RKO (cell line): ENCODE results near the gene SMPD4.
"Not testable (repeated sequence)": the region's sequence is repeated elsewhere in the genome, so short reads cannot be mapped to it uniquely, and the experiment has no call there.

Source experiments
- DNase-seq: peaks from one replicate; pipeline ENCODE4 v3.0.0-alpha.2; 2016; ENCODE audit warnings: low spot score

The SMPD4 gene

DNA sequence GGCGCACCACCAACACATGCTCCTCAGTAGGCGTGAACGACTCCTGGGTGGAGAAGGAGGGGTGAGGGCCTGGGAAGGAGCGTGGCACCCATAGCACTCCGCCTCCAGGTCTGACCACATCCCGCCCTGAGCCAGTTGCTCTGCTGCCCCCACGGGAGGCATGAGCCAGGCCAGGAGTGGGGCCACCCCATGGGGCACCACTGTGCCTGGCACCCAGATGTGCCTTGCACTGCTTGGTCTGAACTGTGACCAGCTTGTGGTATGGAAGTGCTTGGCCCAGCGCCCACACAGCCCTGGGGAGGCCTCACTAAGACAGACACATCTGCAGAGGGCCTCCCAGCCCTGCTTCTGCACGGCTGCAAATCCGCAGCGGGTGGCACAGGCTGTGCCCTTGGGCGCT, 24.0 kb downstream of the SMPD4 start:
- not testable (repeated sequence) for DNase-seq

GRCh38 chr2:130156624-130157004, 24.8 kb downstream of the SMPD4 start:
- no peak for DNase-seq

DNA sequence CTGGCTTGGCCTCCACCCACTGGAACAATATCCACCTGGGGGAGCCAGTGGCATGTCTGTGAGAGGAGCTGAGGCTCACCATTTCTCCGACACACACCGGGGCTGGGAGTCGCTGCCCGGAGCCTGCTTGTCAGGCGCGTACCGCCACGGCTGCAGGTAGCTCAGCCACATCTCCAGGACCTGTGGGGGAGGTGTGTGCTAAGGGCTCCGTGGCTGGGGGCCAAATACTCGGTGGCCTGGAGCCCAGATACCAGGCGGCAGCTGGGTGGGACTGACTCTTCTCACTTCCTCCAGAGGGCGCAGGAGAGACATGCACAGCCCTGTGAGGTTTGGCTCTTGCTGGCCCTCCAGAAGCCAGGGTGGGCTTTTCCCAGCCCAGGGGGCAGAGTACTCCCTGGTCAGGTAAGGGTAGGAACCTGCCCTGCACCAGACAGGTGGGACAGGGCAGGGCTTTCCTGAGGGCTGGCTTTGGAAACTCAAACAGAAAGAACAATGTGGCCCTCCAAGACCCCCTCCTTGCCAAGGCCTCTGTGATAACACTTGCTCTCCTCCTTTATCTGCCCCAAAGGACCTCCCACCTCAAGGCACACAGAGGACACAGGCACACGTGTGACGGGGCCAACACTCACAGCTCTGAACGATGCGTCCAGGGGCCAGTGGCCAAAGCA, 25.3 kb downstream of the SMPD4 start:
- peak; percentile 42 for DNase-seq

DNA sequence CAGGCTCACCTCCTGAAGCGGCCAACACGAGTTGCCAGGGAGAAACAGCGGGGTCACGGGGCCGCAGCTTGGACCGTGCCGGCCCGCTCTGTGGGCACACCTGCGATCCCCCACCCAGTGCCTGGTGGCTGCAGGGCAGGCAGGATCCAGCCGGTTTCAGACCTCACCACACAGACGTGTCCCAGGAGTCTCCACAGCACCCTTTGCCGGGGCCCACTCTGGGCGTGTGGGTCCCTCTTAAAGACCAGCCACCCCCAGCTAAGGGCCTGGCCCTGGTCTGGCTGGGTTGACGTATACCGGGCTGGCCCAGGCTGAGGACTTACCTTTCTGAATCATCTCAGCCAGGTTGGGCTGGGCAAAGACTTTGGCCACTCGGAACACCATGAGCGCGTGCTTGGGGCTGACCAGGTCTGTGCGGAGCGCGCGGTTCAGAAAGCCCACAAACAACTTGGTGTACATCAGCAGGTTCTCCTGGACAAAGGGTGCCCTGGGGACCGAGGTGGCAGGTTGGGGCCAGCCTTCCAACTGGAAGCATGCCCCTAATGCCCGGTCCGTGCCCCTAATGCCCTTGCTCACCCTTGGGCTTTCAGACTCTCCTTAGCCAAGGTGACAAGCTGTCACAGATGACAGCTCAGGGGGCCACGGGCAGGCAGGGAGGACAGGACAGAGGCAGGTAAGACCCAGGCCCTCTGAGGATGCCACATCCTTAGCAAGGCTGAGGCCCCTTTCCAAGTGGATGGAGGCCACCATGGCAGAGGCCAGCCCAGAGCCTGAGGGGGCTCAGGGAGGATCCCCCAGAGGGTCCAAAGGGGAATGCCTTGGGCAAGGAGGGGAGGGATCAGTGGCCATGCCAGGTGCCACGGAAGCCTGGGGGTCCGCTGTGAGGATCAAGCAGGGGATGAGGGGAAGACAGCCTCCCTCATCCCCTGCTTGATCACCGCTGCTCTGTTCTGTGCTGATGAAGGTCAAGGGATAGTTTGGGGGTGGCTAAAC, 26.3 kb downstream of the SMPD4 start:
- DNase-seq, result no peak

GRCh38 chr2:130154423-130154770, 27.0 kb downstream of the SMPD4 start:
- DNase-seq, result not testable (repeated sequence)

DNA sequence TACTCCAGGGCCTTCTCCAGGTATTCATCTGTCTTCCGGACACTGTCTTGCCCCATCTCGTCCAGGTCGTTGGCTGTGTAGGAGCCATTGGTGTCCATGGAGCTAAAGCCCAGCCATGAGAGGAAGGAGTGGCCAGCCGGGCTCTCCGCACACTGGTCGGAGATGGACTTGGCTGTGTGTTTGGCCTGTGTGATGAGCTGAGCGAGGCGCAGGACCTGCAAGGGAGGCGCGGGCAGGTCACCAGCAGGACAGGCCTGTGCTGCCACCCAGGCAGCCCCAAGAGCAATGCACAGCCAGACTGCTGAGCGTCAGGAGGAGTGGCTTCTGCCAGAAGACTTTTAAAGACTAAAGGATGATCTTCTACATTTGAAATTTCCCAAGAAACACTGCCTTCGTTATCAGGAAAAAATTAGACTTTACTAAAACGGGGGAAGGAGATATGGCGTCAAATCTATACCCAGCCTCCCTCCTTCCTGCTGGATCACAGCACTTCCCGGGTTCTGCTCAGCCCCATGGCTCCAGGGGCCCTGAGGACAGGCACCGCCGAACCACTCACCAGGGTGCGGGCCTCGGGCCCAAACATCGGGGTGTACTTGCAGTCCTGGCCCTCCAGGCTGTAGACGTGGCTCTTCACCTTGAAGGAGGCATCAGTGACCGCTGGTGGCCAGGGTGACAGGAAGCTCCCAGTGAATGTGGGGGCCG, 27.5 kb downstream of the SMPD4 start:
- DNase-seq, result not testable (repeated sequence)

- no peak for DNase-seq
Measured at GRCh38 chr2:130152816-130153595, 28.4 kb downstream of the SMPD4 start.

DNA sequence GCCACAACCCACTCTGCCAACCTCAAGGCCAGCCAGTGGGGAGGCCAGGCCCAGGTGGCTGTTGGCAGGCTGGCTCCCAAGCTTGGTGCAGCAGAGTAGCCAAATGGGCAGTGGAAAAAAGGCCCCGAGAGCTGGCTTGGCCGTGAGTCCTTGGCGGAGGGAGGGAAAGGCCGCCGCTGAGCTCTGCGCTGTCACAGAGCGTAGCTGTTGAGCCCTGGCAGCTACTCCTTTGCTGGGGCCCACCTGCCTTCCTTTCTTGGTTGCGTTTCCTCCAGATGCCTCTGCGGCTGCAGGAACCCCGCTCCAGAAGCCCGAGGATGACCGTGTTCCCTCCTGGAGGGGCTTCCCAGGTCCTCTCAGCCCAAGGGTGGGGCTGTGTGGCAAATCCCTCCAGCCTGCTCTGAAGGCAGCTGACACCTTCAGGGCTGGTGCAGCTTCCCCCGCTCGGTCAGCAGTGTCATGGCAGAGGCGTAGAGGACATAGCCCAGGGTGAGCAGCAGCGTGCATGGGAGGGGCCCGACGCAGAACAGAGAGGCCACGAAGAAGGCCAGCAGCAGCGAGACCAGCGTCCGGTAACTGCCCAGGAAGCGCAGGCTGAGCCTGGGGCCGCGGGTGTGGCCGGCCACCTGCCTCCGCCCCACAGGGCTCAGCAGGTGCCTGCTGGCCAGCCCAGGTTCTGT, 29.1 kb downstream of the SMPD4 start:
- not testable (repeated sequence) for DNase-seq

DNA sequence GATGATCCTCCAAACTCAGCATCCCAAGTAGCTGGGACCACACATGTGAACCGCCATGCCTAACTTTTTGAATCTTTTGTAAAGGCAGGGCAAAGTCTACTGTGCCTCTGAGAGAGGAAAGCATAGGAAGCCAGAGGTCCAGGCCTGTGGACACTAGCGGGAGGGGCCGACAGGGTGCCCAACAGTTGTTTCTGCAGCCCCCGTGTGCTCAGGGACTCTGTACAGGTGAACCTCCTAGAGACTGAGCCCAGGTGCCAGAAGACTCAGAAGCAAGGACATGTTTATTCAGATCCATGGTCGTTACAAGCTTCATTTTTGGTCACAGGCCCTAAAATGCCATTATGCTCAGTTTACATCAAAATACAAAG, 30.3 kb downstream of the SMPD4 start:
- DNase-seq, result not testable (repeated sequence)

- DNase-seq, result no peak
Measured at GRCh38 chr2:130150181-130151144, 30.9 kb downstream of the SMPD4 start.

DNA sequence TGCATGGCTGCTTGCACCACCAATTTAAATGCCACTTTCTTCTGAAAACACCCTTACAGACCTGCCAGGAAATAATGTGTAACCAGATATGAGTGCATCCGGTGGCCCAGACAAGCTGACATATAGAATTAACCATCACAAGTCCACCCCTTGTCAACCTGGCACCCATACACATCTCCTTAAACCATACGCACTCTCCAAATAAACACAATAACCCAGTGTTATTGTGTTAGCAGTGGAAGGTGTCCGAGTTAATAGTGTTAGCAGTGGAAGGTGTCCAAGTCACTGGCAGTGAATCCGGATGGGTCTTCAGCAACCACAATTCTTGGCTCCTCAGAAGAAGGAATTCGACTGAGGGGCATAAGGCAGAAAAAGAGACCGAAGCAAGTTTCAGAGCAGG, 32.9 kb downstream of the SMPD4 start:
- not testable (repeated sequence) for DNase-seq

- DNase-seq, result peak; percentile 39
Measured at GRCh38 chr2:130145006-130145414, 36.4 kb downstream of the SMPD4 start, which contains the start of gene CCDC74B. Gene CCDC74B, minus strand, starts transcription at chr2:130145112. Its CDS starts 116 bp downstream, at chr2:130144996.

DNA sequence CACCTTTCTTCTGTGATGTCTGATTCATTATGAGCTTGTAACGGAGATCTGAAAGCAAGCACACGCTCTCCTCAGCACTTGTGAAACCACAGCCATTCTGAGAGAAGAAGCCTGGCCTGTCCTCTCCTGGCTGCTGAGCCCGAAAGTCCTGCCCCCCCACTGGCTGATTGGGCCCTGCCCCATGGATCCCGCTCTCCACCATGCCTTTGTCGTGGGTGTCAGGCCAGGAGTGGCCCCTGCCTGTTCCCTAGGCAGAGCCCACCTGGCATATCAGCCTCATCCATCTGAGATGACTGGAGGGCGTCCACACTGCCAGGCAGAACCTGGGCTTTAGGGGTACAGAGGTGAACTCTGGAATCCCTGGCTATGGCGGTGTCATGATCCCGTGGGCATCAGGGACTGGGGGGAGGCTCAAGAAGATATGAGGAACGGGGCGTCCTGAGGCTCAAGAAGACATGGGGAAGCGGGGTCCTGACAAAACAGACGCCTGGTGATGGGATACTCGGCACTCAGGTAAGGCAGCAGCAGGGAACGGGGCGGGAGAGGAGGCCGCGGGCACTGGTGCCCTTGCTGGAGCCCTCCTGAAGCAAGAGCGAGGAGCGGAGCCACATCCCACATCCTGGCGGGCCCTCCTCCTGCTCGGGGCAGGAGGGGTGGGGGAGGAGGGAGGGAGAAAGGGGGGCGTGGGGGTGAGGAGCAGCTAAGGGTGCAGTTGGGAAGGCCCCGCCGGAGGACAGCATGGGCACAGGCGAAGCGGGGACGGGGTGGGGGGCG, 37.9 kb downstream of the SMPD4 start:
- DNase-seq, result not testable (repeated sequence)

- not testable (repeated sequence) for DNase-seq
Measured at GRCh38 chr2:130142396-130143265, 38.8 kb downstream of the SMPD4 start.

DNA sequence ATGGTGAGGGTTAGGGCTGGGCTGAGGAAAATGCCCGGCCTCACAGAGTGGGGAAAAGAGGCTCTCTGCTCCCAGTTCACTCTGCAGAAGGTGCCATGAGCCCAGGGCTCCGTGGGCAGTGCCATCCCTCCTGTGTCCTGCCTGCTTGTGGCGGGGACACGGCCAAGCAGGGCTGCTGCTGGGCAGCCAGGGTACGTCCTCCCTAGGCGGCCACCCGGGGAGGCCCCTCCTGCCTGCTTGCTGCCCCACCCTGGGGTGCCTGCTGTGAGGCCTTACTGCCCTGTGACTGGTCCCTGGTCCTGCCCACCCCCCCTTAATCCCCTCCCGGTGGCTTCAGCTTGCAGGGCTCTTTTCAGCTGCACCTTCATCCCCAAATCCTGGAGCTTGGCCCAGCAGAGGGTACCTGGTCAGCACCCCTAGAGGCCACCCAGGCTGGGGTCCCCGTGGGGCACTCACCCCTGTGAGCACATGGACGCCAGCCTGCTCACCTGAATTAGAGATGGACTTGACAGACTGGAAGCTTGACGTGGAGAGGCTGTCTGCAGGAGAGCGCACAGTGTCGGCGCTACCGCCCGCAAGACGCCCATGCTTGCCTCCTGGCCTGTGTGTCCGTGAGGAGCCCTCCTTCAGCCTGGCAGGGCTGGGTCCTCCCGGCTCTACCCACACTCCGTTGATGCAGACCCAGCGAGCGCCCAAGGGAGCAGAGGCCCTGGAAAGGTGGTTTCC, 39.6 kb downstream of the SMPD4 start:
- DNase-seq, result not testable (repeated sequence)

- not testable (repeated sequence) for DNase-seq
Measured at GRCh38 chr2:130141002-130141401, 40.4 kb downstream of the SMPD4 start.

- DNase-seq, result not testable (repeated sequence)
Measured at GRCh38 chr2:130140516-130140915, 40.9 kb downstream of the SMPD4 start.
